RCC 7860 (cell line): ENCODE data around the gene LRRC27.

Experiments
- DNase-seq: peaks from one replicate; pipeline ENCODE4 v3.0.0-alpha.2; 2015; ENCODE audit warnings: low spot score
- FAIRE-seq: peaks from 2 replicates; lab custom pipeline; 2012; peaks lifted over from hg19 to GRCh38; lab: Jason Lieb, UNC

The LRRC27 gene

DNA sequence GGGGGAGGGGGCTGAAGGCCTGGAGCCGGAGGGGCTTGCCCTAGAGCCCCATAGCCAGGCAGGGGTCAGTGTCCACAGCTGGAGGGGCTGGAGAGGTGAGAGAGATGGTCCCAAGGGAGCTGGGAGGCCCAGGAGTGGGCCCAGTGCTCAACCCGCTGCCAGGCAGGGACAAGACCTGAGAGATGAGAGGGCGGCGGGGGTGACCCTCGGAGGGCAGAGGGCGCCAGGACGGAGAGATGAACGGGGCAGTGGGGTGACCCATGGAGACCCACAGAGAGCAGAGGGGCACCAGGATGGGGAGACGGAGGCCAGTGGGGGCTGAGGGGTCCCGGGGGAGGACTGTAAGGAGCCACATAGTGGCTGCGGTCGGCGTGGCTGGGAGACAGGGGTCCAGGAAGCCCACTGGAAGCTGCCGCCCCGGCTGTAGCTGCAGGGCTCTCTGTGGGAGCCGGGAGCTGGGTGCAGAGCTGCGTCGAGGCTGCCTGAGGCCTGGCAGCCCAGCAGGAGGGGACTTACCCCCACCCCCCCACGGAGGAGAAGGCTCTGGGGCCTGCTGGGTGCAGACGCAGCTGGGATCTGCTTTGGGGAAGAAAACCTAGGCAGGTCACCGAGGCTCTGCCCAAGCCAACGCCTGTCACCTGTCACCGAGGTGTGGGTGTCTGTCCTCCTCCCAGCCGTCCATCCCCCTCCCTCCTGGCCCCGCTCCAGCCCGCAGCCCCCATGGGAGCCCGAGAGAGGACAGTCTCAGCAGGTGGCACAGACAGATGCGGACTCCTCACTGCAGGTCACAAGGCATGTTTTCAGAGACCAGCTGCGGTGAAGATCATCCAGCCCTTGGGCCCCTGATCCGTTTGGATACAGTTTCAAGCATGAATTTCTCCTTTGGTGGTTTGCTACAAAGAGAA is 90.1 kb downstream of the LRRC27 start:
- DNase-seq (no peak), FAIRE-seq (no peak)

DNA sequence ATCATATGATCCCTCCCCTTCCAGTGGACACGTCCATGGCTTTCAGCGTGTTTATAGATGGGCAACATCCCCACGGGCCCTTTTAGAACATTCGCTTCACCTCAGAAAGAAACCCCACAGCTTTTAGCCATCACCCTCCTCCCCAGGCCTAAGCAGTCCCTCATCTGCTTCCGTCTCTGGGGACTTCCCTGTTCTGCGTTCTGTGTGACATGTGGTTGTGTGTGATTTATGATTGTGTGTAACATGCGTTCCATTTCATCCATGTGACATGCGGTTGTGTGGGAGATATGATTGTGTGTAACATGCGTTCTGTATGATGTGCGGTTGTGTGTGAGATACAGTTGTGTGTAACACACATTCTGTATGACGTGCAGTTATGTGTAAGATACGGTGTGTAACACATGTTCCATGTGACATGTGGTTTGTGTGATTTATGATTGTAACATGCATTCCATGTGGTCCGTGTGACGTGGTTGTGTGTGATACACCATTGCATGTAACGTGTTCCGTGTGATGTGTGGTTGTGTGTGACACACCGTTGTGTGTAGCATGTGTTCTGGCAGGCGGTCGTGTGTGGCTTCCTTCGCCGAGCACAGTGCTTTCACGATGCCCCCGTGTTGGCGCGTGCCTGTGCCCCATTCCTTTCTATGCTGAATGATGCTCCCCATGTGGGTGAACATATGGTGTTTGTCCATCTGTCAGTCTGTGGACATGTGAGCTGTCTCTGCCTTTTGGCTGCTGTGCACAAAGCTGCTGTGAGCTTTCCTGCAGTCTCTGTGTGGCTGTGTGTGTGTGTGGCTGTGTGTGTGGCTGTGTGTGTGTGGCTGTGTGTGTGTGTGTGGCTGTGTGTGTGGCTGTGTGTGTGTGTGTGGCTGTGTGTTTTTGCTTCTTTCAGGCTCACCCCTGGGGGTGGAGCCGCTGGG is 91.2 kb downstream of the LRRC27 start:
- FAIRE-seq (no peak), DNase-seq (no peak)

DNA sequence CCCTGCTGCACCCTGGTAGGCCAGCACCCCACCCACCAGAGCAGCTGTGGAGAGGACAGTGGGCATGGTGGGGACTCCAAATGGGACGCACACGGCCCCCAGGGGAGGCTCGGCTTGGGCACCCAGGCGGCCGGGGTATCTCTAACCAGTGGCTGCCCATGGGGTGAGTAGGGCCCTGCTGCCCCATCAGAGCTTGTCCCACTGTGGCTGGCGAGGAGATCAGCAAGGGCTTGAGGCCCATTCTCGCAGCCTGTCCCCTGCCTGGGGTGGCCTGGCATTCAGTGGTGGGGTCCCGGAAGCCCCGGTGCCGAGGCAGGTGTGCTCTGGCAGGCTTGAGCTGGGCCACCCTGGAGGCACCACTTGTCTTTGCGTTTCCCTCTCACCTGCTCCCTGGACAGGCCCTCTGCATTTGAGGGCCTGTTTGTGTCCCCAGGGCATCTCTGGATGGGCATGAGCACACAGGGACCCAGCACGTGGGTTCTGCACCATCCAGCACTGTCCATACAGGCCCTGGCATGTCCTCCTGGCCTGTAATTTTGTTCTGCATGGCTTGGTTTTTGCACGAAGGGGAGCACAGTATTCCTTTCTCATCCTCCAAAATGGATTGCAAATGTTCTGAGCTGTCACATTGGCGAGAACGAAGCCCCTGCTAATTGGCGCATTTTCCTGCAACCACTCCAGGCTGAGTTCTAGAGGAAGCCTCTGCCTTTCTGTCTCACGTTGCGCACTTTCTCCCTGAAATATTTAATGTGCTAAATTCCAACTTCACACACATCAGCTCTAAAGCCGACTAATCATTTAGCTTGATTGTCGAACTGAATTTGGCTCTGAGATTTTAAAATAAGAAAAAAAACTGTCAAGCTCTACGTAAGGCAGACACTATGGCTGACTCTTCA is 92.2 kb downstream of the LRRC27 start:
- DNase-seq: no peak
- no peak for FAIRE-seq

DNA sequence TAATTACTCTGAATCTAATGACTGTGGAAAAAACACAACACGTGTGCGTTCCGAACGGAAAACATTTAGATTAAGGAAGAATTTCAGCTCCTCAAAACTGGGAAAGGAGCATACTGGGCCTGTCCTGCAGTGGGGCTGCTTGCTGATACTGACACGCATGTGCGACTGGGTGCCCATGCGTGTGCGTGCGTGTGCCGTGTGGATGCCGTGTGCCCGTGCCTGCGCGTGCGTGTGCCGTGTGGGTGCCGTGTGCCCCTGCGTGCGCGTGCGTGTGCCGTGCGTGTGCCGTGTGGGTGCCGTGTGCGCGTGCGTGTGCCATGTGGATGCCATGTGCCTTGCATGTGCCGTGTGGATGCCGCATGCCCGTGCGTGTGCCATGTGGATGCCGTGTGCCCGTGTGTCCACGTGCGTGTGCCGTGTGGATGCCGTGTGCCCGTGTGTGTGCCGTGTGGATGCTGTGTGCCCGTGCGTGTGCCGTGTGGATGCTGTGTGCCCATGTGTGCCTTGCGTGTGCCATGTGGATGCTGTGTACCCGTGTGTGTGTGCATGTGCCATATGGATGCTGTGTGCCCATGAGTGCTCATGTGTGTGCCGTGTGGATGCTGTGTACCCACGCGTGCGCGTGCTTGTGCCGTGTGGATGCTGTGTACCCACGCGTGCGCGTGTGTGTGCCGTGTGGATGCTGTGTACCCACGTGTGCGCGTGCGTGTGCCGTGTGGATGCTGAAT is 93.2 kb downstream of the LRRC27 start:
- FAIRE-seq: no peak
- no peak for DNase-seq

DNA sequence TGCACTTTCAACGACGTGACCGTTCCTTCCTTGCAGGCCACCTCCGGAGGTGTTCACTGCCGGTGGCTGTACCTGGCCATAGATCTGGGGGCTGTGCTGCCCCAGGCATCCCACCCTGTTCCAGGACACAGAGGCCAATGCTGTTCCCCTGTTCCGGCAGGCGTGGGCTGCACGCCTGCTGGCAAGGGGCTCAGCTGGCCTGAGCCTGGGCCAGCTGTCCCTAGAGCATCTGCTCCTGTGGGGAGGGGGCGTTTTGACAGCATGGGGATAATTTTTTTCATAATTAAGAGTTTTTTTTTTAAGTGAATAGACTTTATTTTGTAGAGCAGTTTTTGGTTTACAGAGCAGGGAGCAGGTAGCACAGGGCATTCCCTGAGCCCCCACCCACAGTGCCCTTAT is 93.8 kb downstream of the LRRC27 start:
- DNase-seq (no peak), FAIRE-seq (no peak)

DNA sequence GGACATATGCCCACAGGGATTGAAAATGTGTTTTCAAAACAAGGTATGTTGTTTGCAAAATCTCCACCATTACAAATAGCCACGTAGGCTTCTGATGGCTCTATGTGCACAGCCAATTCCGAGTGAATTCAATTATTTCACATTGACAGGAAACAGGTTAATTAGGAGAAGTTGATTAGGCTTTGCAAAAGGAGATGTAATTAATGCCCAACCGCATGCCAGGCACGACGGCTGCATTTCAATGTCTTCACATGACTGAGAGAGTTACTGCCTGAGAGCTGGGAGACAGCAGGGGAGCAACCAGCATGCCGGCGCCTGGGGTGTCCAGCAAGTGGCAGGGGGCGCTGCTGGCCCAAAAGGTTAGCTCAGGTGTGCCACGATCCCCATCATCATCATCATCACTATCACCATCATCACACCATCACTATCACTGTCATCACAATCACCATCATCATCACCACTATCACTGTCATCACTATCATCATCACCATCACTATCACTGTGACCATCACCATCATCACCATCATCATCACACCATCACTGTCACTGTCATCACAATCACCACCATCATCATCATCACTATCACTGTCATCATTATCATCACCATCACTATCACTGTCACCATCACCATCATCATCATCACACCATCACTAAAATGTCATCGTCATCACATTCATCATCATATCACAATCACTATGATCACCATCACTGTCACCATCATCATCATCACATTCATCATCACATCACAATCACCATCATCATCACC is 95.2 kb downstream of the LRRC27 start:
- no peak for FAIRE-seq

DNA sequence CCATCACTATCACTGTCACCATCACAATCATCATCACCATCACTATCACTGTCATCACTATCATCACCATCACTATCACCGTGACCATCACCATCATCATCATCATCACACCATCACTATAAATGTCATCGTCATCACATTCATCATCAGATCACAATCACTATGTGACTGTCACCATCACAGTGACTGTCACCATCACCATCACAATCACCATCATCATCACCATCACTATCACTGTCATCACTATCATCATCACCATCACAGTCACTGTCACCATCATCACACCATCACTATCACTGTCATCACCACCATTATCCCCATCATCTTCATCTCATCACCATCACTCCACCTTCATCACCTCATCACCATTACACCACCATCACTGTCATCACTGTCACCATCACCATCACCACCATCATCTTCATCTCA is 96.0 kb downstream of the LRRC27 start:
- no peak for FAIRE-seq

More for the DNA sequence above, 95.2 kb downstream of the LRRC27 start:
- DNase-seq: no peak

DNA sequence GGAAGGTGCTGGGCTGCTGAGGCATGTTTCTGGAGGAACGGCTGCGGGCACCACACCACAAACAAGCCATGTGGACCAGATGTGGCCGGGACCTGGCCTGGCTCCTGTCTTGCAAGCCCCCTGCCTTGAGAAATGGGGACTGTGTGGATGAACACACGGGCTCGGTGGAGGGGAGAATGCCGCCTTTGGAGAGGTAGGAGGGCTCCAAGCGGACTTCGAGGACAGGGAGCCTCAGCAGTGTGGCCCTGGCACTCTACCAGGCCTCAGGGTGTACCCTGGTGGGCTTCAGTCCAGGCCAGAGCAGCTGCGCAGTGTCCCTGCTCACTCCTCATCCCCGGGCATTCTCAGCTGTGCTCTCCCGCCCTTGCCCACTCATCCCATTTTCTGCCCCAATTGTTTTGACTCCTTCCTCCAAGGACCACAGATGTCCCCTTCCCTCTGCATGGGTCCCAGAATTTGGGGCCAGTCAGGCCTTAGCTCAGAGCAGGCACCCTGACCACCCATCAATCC is 96.5 kb downstream of the LRRC27 start:
- FAIRE-seq: no peak
- DNase-seq: no peak

More for the DNA sequence above, 96.0 kb downstream of the LRRC27 start:
- DNase-seq: no peak
